ENCODE results near the gene CNN3. TPM values are rescaled to one million over a fixed set of nuclear protein-coding genes. Genes with fewer than 3 reads are reported as not detected.

The CNN3 gene
- total RNA-seq, 2 experiments from 2014 or later, result 2.5 to 3.1 TPM

DNA sequence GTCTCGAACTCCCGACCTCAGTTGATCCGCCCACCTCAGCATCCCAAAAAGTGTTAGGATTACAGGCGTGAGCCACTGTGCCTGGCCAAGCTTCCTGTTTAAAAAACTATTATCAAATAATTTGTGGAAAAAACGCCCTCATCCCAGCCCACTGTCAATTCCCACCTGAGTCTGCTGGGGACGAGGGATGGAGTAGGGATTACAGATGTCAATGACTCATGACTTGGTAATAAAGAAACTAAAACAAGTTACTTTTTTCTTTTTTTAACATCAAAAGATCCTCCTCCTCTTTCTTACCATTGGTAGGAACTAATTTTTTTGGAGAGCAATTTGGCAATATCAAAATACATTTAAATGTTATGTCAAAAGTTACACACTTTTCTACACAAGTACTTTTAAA lies 9.7 kb downstream of the CNN3 start:
- ChIA-PET CTCF (interaction anchor here (0.7 kb wide), 1 partner anchor 105 kb away, joined by 3 read pairs; no protein-coding TSS in a partner anchor), POLR2A (no interaction called here)
- ATAC-seq, result no peak
- Mint-ChIP-seq H3K27me3 (peaks cover 7% of the 10 kb centered on the region), H3K27ac (no peak overlapping the region), H3K4me3 (no peak overlapping the region), H3K9me3 (ENCODE audit: low read depth) (no peaks in the 10 kb centered on the region), H3K36me3 (ENCODE audit: low read depth) (no peaks in the 10 kb centered on the region), H3K4me1 (no peaks in the 10 kb centered on the region)
- intact Hi-C loops (cut with DNase I, micrococcal nuclease), result no loop called here
- DNase-seq, result no peak

GRCh38 chr1:94912263-94913184 lies 14.4 kb downstream of the CNN3 start:
- ATAC-seq (no peak), DNase-seq (no peak)
- POLR2A ChIA-PET, result no interaction called here
- intact Hi-C loops (cut with DNase I, micrococcal nuclease), result no loop called here
- Mint-ChIP-seq H3K4me1 (no peaks in the 10 kb centered on the region), H3K36me3 (ENCODE audit: low read depth) (no peaks in the 10 kb centered on the region), H3K27ac (no peak overlapping the region), H3K27me3 (peaks cover 13% of the 10 kb centered on the region), H3K4me3 (no peak overlapping the region), H3K9me3 (ENCODE audit: low read depth) (no peaks in the 10 kb centered on the region)
- CTCF ChIA-PET, result interaction anchor here (1.0 to 1.1 kb wide), 2 partner anchors 22 to 27 kb away, joined by 3 read pairs; no protein-coding TSS in a partner anchor

GRCh38 chr1:94909486-94909885 lies 17.4 kb downstream of the CNN3 start:
- H3K36me3 Mint-ChIP-seq (ENCODE audit: low read depth), result no peaks in the 10 kb centered on the region
- ATAC-seq (no peak), DNase-seq (no peak)
- peaks cover 9% of the 10 kb centered on the region for H3K27me3 Mint-ChIP-seq
- H3K9me3 Mint-ChIP-seq (ENCODE audit: low read depth), result no peaks in the 10 kb centered on the region
- CTCF ChIA-PET, result no interaction called here
- no peaks in the 10 kb centered on the region for H3K4me1 Mint-ChIP-seq
- POLR2A ChIA-PET, result no interaction called here
- no peak overlapping the region for H3K27ac Mint-ChIP-seq
- no peak overlapping the region for H3K4me3 Mint-ChIP-seq
- intact Hi-C loops (cut with DNase I, micrococcal nuclease), result no loop called here

- H3K4me1 Mint-ChIP-seq, result no peaks in the 10 kb centered on the region
- ChIA-PET POLR2A (no interaction called here), CTCF (no interaction called here)
- no peaks in the 10 kb centered on the region for H3K9me3 Mint-ChIP-seq (ENCODE audit: low read depth)
- DNase-seq (no peak), ATAC-seq (no peak)
- H3K36me3 Mint-ChIP-seq (ENCODE audit: low read depth), result no peaks in the 10 kb centered on the region
- no peak overlapping the region for H3K4me3 Mint-ChIP-seq
- intact Hi-C loops (cut with DNase I, micrococcal nuclease), result no loop called here
- no peak overlapping the region for H3K27ac Mint-ChIP-seq
- peaks cover 9% of the 10 kb centered on the region for H3K27me3 Mint-ChIP-seq
These were observed 17.9 kb downstream of the CNN3 start for GRCh38 chr1:94908965-94909364.

GRCh38 chr1:94908190-94908589 lies 18.7 kb downstream of the CNN3 start:
- H3K36me3 Mint-ChIP-seq (ENCODE audit: low read depth), result no peaks in the 10 kb centered on the region
- no peaks in the 10 kb centered on the region for H3K9me3 Mint-ChIP-seq (ENCODE audit: low read depth)
- no peaks in the 10 kb centered on the region for H3K4me1 Mint-ChIP-seq
- no peak for DNase-seq
- H3K27ac Mint-ChIP-seq, result no peak overlapping the region
- no peak overlapping the region for H3K4me3 Mint-ChIP-seq
- ChIA-PET POLR2A (no interaction called here), CTCF (no interaction called here)
- ATAC-seq, result no peak
- intact Hi-C loops (cut with DNase I, micrococcal nuclease), result no loop called here
- H3K27me3 Mint-ChIP-seq, result peaks cover 9% of the 10 kb centered on the region

DNA sequence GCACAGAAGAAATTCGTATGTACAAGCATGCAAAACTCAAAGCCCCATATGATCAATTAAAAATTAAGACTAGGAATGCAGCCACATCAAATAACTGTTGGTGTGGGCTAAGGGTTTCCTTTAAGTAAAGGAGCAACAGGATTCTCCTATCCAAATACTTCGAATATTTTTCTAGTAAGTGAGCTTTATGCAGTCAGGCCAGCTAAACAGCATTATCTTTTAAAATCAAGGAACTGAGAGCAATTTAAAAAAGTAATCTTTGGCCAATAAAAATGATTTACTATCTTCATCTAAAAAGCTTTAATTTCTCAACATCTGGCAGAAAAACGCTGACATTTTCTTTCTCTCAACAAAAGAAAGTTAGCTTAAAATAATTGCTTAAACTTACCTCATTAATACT lies 19.8 kb downstream of the CNN3 start:
- DNase-seq (no peak), ATAC-seq (no peak)
- no peak overlapping the region for H3K27ac Mint-ChIP-seq
- CTCF ChIA-PET, result interaction anchor here (1.0 kb wide), 1 partner anchor 15 kb away, joined by 4 read pairs; no protein-coding TSS in a partner anchor
- intact Hi-C loops (cut with DNase I, micrococcal nuclease), result no loop called here
- no peaks in the 10 kb centered on the region for H3K36me3 Mint-ChIP-seq (ENCODE audit: low read depth)
- no peaks in the 10 kb centered on the region for H3K4me1 Mint-ChIP-seq
- no peak overlapping the region for H3K4me3 Mint-ChIP-seq
- H3K27me3 Mint-ChIP-seq, result peaks cover 9% of the 10 kb centered on the region
- POLR2A ChIA-PET, result no interaction called here
- no peaks in the 10 kb centered on the region for H3K9me3 Mint-ChIP-seq (ENCODE audit: low read depth)

DNA sequence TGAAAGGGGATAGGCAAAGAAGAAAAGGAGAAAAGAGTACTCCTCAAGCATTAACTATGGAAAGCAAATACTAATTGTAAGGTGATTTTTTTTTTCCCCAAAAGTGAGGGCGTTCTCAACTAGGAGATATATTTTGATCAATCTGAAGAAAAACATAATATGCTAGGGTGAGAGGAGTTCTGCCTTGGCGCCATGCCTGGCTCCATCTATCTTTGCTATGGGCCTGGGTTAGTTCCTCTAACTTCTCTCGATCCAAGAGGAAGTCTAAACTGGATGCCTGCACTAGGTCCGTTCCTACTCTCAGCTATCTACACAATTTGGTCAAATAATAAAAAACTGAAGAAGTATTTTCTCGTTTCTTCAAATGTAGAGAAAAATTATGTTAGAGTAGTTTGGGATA lies 20.5 kb downstream of the CNN3 start:
- H3K9me3 Mint-ChIP-seq (ENCODE audit: low read depth), result no peaks in the 10 kb centered on the region
- ATAC-seq (no peak), DNase-seq (no peak)
- H3K27me3 Mint-ChIP-seq, result peaks cover 9% of the 10 kb centered on the region
- ChIA-PET CTCF (no interaction called here), POLR2A (no interaction called here)
- no peak overlapping the region for H3K4me3 Mint-ChIP-seq
- H3K4me1 Mint-ChIP-seq, result no peaks in the 10 kb centered on the region
- intact Hi-C loops (cut with DNase I, micrococcal nuclease), result no loop called here
- H3K36me3 Mint-ChIP-seq (ENCODE audit: low read depth), result no peaks in the 10 kb centered on the region
- no peak overlapping the region for H3K27ac Mint-ChIP-seq

GRCh38 chr1:94905207-94905606 lies 21.7 kb downstream of the CNN3 start:
- CTCF ChIA-PET, result interaction anchor here (0.6 kb wide), 1 partner anchor 811 kb away, joined by 3 read pairs; no protein-coding TSS in a partner anchor

DNA sequence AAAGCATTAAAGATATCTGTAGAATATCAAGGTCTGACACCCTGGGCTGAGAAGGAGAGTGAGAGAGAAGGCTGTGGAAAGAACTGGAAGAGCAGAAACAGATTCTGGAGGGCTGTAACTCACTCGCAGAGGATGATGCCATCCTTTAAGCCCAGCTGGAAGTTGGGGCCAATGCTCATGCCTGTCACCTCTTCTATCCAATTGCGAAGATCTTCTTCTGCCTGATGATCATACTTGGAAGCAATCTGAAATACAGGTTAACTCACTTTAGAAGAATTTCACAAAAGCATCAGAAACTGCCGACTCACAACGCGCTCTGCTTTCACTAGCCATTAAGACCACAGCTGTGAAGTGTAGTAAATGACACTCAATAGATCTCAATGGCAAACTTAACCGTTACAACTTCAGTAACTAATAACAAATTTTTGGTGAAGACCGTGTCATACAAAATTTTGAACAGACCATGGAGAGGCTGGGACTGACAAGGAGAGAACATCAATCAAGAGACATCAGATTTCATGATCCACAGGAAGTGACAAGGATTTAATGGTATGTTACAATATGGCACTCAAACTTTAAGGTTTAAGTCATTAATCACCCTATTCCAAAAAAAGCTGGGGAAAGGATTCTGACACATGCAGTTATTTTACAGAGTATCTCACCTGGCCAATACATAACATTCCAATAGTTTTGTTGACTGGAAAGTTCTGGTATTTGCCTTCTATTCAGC lies 23.5 kb downstream of the CNN3 start:
- ChIA-PET POLR2A (no interaction called here), CTCF (no interaction called here)
- intact Hi-C loops (cut with DNase I, micrococcal nuclease), result no loop called here
- Mint-ChIP-seq H3K4me3 (no peak overlapping the region), H3K4me1 (no peaks in the 10 kb centered on the region), H3K9me3 (ENCODE audit: low read depth) (no peaks in the 10 kb centered on the region), H3K36me3 (ENCODE audit: low read depth) (no peaks in the 10 kb centered on the region), H3K27ac (no peak overlapping the region), H3K27me3 (no peaks in the 10 kb centered on the region)
- DNase-seq, result no peak
- ATAC-seq, result no peak

More at GRCh38 chr1:94905207-94905606, 21.7 kb downstream of the CNN3 start:
- ATAC-seq, result no peak
- POLR2A ChIA-PET, result no interaction called here
- Mint-ChIP-seq H3K4me3 (no peak overlapping the region), H3K27me3 (peaks cover 2% of the 10 kb centered on the region), H3K36me3 (ENCODE audit: low read depth) (no peaks in the 10 kb centered on the region), H3K9me3 (ENCODE audit: low read depth) (no peaks in the 10 kb centered on the region), H3K4me1 (no peaks in the 10 kb centered on the region), H3K27ac (no peak overlapping the region)
- intact Hi-C loops (cut with DNase I, micrococcal nuclease), result no loop called here
- DNase-seq, result no peak

GRCh38 chr1:94901841-94902240 lies 25.1 kb downstream of the CNN3 start:
- Mint-ChIP-seq H3K9me3 (ENCODE audit: low read depth) (no peaks in the 10 kb centered on the region), H3K36me3 (ENCODE audit: low read depth) (no peaks in the 10 kb centered on the region), H3K4me1 (no peaks in the 10 kb centered on the region), H3K4me3 (no peak overlapping the region), H3K27me3 (no peaks in the 10 kb centered on the region), H3K27ac (no peak overlapping the region)
- ChIA-PET POLR2A (no interaction called here), CTCF (interaction anchor here (1.2 to 1.6 kb wide), 2 partner anchors 47 to 141 kb away, joined by 3 to 4 read pairs; no protein-coding TSS in a partner anchor)
- ATAC-seq (no peak), DNase-seq (no peak)
- intact Hi-C loops (cut with DNase I, micrococcal nuclease), result no loop called here

DNA sequence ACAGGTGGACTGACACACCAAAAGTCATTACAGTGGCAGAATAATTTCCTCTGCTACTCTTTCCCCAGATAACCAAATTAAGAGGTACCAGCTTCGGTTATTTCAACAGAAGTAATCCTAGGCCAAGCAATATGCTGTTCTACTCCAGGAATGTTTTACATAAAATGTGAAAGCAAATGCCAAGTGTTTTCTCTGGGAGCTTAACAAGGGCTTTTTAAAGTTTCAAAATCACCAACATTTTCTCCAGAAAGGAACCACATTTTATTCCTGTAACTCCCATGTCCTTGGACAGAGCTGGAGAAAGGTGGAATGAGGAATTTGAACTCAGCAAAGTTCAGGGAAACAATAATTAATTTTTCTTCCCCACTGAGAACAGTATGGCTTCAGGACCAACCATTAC lies 27.2 kb downstream of the CNN3 start:
- ChIA-PET CTCF (interaction anchor here (1.7 kb wide), 1 partner anchor 46 kb away, joined by 4 read pairs; no protein-coding TSS in a partner anchor), POLR2A (no interaction called here)
- H3K27me3 Mint-ChIP-seq, result no peaks in the 10 kb centered on the region
- intact Hi-C loops (cut with DNase I, micrococcal nuclease), result no loop called here
- no peak overlapping the region for H3K4me3 Mint-ChIP-seq
- no peaks in the 10 kb centered on the region for H3K4me1 Mint-ChIP-seq
- H3K27ac Mint-ChIP-seq, result no peak overlapping the region
- H3K9me3 Mint-ChIP-seq (ENCODE audit: low read depth), result no peaks in the 10 kb centered on the region
- no peaks in the 10 kb centered on the region for H3K36me3 Mint-ChIP-seq (ENCODE audit: low read depth)
- ATAC-seq (no peak), DNase-seq (no peak)

Data from activated CD4-positive, alpha-beta T cell treated with anti-CD3 and anti-CD28 coated beads for 36 hours (primary cell).